K562 (cell line): ENCODE measurements around the gene MKLN1. TPM values are rescaled to one million over a fixed set of nuclear protein-coding genes. Genes with fewer than 3 reads are reported as not detected.

Experiments
- ATAC-seq: fragments of 200-7000 bp; cut with Tn5 transposase; 3 replicates; pipeline ENCODE4 v1.9.1; 2020; ENCODE audit warnings: moderate library complexity
- BruUV-seq: library from RNA; stranded (reverse); fragments of 400-500 nt; replicated peaks from 2 replicates; lab custom pipeline; 2021; lab: Mats Ljungman, UMichigan
- CTCF ChIA-PET: fragments of 300-600 bp; formaldehyde crosslinking; extraction: SDS; loops from one replicate; lab custom pipeline; 2021; ENCODE audit warnings: low intra/inter-chr PET ratio; lab: Yijun Ruan, JAX
- POLR2A ChIA-PET: fragments of 300-600, 350-650 bp; sonication (Branson Sonifier 250); formaldehyde crosslinking; extraction: SDS; loops from one replicate; lab custom pipeline; 2021; ENCODE audit warnings: antibody characterized with exemption, inconsistent platforms; lab: Yijun Ruan, JAX
- DNase-seq, 4 experiments: peaks; one replicate each; pipeline versions ENCODE4 v3.0.0 to v3.0.0-alpha.2; 2011 to 2018; ENCODE audit warnings: low spot score in 3 of 4, mixed read lengths in 3 of 4; ENCODE audit errors: extremely low read depth in 1 of 4
- FAIRE-seq: peaks from 2 replicates; lab custom pipeline; 2011; peaks lifted over from hg19 to GRCh38; lab: Jason Lieb, UNC
- H2AFZ ChIP-seq: 2 replicates; pipeline ENCODE4 v1.6.0; 2011; ENCODE audit warnings: low read depth, low read length, control low read depth, inconsistent platforms
- H3K27ac ChIP-seq: fragments of 200-600 bp; 3 replicates; pipeline ENCODE4 v1.8.0; 2011; ENCODE audit warnings: low read depth, mild to moderate bottlenecking, control low read depth, inconsistent platforms, low read length, moderate library complexity, mixed read lengths; ENCODE audit errors: extremely low read depth
- H3K27me3 ChIP-seq, 2 experiments: fragments of 300-600 bp in 1 of 2; 2 replicates in 1 of 2; 3 replicates in 1 of 2; pipeline versions ENCODE4 v1.6.0 to v1.8.0; 2011; ENCODE audit warnings: inconsistent platforms in 2 of 2, low read length in 2 of 2, mild to moderate bottlenecking in 1 of 2, mixed read lengths in 1 of 2, moderate library complexity in 1 of 2; ENCODE audit not compliant: control insufficient read depth in 2 of 2, insufficient read depth in 2 of 2
- H3K36me3 ChIP-seq: fragments of 300-600 bp; 3 replicates; pipeline ENCODE4 v1.8.0; 2011; ENCODE audit warnings: mild to moderate bottlenecking, low read length, inconsistent platforms; ENCODE audit not compliant: control insufficient read depth, insufficient read depth
- H3K4me1 ChIP-seq, 2 experiments: fragments of 200-600 bp in 1 of 2; replicated peaks in 1 of 2; 2 replicates in 1 of 2; 3 replicates in 1 of 2; pipeline versions ENCODE4 v1.5.1 to v1.8.0; 2011; ENCODE audit warnings: inconsistent platforms in 2 of 2, low read length in 2 of 2, mild to moderate bottlenecking in 1 of 2, mixed read lengths in 1 of 2, moderate library complexity in 1 of 2; ENCODE audit not compliant: control insufficient read depth in 2 of 2, insufficient read depth in 2 of 2
- H3K4me2 ChIP-seq: 2 replicates; pipeline ENCODE4 v1.6.1; 2011; ENCODE audit warnings: low read length, control low read depth, inconsistent platforms, mixed read lengths; ENCODE audit not compliant: insufficient read depth
- H3K4me3 ChIP-seq: fragments of 200-600 bp; sonication (generic), shearing (Covaris generic); 2 replicates; pipeline ENCODE4 v1.5.1; 2016; ENCODE audit warnings: control low read depth, inconsistent platforms
- H3K79me2 ChIP-seq: fragments of 200-600 bp; 3 replicates; pipeline ENCODE4 v1.8.0; 2011; ENCODE audit warnings: low read length, inconsistent platforms; ENCODE audit not compliant: control insufficient read depth, insufficient read depth
- H3K9ac ChIP-seq, 2 experiments: 2 replicates each; pipeline versions ENCODE4 v1.6.0 to v1.6.1; 2011; ENCODE audit warnings: low read depth in 2 of 2, low read length in 2 of 2, control low read depth in 1 of 2, inconsistent platforms in 1 of 2, mild to moderate bottlenecking in 1 of 2, mixed read lengths in 1 of 2; ENCODE audit not compliant: insufficient read depth in 1 of 2
- H3K9me1 ChIP-seq: one replicate; pipeline ENCODE4 v1.6.0; 2011; ENCODE audit warnings: inconsistent platforms, mild to moderate bottlenecking, low read length, moderate library complexity; ENCODE audit not compliant: control insufficient read depth, insufficient read depth
- H3K9me3 ChIP-seq: replicated peaks from 2 replicates; pipeline ENCODE4 v1.5.1; 2011; ENCODE audit warnings: low read depth, low read length, inconsistent platforms; ENCODE audit not compliant: control insufficient read depth, insufficient read depth
- H4K20me1 ChIP-seq: replicated peaks from 2 replicates; pipeline ENCODE4 v1.6.1; 2011; ENCODE audit warnings: low read length, inconsistent platforms, mixed read lengths; ENCODE audit not compliant: control insufficient read depth, insufficient read depth
- CHD4 ChIP-seq: fragments of 200-600 bp; sonication (generic); IDR thresholded peaks from 3 replicates; pipeline ENCODE4 v1.6.1; 2012; ENCODE audit warnings: low read depth, mild to moderate bottlenecking, mixed read lengths, low read length, inconsistent platforms; ENCODE audit not compliant: insufficient read depth, insufficient replicate concordance, poor library complexity, severe bottlenecking
- COPS2 ChIP-seq: fragments of 450-650 bp; conservative IDR thresholded peaks from 2 replicates; pipeline ENCODE4 v1.6.1; 2016; ENCODE audit warnings: mild to moderate bottlenecking, moderate library complexity
- KAT2B ChIP-seq: IDR thresholded peaks from one replicate; pipeline ENCODE4 v1.6.1; 2012; ENCODE audit warnings: low read depth, mild to moderate bottlenecking, control low read depth, inconsistent platforms, low read length, moderate library complexity
- SMAD3 ChIP-seq: fragments of 450-650 bp; formaldehyde crosslinking; conservative IDR thresholded peaks from 2 replicates; pipeline ENCODE4 v1.4.0; 2020; ENCODE audit warnings: mild to moderate bottlenecking
- TEAD4 ChIP-seq, 2 experiments: sonication (generic) in 1 of 2; formaldehyde crosslinking in 1 of 2; IDR thresholded peaks; 2 replicates each; pipeline versions ENCODE4 v1.6.1 to v1.8.0; 2012 to 2022; ENCODE audit warnings: borderline replicate concordance in 1 of 2, inconsistent platforms in 1 of 2, low read length in 1 of 2, mild to moderate bottlenecking in 1 of 2, missing genetic modification reagents in 1 of 2
- ZNF12 ChIP-seq: sonication (generic); formaldehyde crosslinking; IDR thresholded peaks from 2 replicates; pipeline ENCODE4 v1.4.0; 2020; ENCODE audit warnings: mild to moderate bottlenecking, missing genetic modification reagents
- WGBS: fragments of 100-300 bp; shearing (Covaris generic); methylation state at CpG from one replicate; pipeline ENCODE4 v1.1.6; 2016; ENCODE audit warnings: low coverage, mixed read lengths; ENCODE audit not compliant: insufficient coverage; ENCODE audit errors: missing lambda C conversion rate; 5-methylcytosine and 5-hydroxymethylcytosine counted together
- in situ Hi-C: fragments of 300-500 bp; cut with MboI; formaldehyde crosslinking; loops from 4 replicates; pipeline ENCODE4 v1.15.0; 2018; ENCODE audit warnings: inconsistent platforms, mixed read lengths
- intact Hi-C: fragments of 100-400 bp; cut with micrococcal nuclease; formaldehyde crosslinking; loops from 2 replicates; pipeline ENCODE4 v1.14.2; 2022
- polyA plus RNA-seq, 8 experiments: library from polyadenylated mRNA; depleted of rRNA in 4 of 8; stranded (reverse) in 5 of 8; unstranded in 3 of 8; fragments of >200 nt; fragmentation: Nextera tagmentation in 2 of 8; fragmentation: Illumina TruSeq in 1 of 8; extraction: Ambion mirVana in 2 of 8; extraction: Trizol in 1 of 8; gene quantifications; 2 replicates each; pipeline versions ENCODE4 v1.2.1 to v1.2.3, GENCODE V29; 2011 to 2014; ENCODE audit warnings: inconsistent platforms in 1 of 8, missing spikeins in 1 of 8
- total RNA-seq, 7 experiments: library from RNA; depleted of rRNA in 6 of 7; stranded (reverse); fragments of >200 nt in 6 of 7; fragmentation: Illumina TruSeq in 2 of 7; extraction: Trizol in 2 of 7; gene quantifications; 2 replicates each; pipeline versions ENCODE4 v1.2.1 to v1.2.3, GENCODE V29; 2011 to 2021; ENCODE audit warnings: low replicate concordance in 1 of 7

The MKLN1 gene
- total and polyA plus RNA-seq, 9 of the 15 experiments (the other 6 are each of a cell fraction or from before 2014, with no cell fraction given), result 18.6 to 80.4 (median 56.0) TPM

DNA sequence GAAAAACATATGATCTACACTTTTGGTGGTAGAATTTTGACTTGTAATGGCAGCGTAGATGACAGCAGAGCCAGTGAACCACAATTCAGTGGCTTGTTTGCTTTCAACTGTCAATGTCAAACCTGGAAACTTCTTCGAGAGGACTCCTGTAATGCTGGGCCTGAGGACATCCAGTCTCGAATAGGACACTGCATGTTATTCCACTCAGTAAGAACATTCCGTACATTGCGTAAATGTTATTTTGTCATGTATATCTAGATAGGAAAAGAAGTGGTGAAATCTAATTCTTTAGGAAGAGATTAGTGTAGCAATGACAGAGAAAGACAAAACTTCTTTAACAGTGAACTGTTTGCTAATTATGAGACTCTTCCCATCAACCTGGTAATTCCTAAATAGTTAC is 115.8 kb downstream of the MKLN1 start:
- WGBS, result 97% methylated on average over 5 of the region's 5 CpGs
- in situ Hi-C loops (no loop called here), intact Hi-C loops (no loop called here)
- no TSS peak for BruUV-seq
- no peak for DNase-seq
- FAIRE-seq, result no peak
- Histone ChIP-seq H3K36me3 (peaks cover 64% of the 10 kb centered on the region), H2AFZ (no peak overlapping the region), H3K4me1 (no peaks in the 10 kb centered on the region), H3K9me1 (no peaks in the 10 kb centered on the region), H3K4me3 (no peak overlapping the region), H3K27ac (no peak overlapping the region), H3K9ac (no peak overlapping the region), H3K79me2 (no peaks in the 10 kb centered on the region), H3K9me3 (no peaks in the 10 kb centered on the region), H3K27me3 (no peaks in the 10 kb centered on the region), H4K20me1 (no peaks in the 10 kb centered on the region), H3K4me2 (no peak overlapping the region)
- ATAC-seq, result no peak
- POLR2A ChIA-PET, result interaction anchor here (0.6 to 1.3 kb wide), 3 partner anchors 9 to 304 kb away, joined by 3 read pairs; no protein-coding TSS in a partner anchor
- TF ChIP-seq SMAD3, result no peak
- no peak for TF ChIP-seq CHD4
- no peak for TF ChIP-seq KAT2B
- no peak for TF ChIP-seq ZNF12 (CRISPR knock-in tag)
- TF ChIP-seq TEAD4 (IDR thresholded peaks at IDR 0.05; ENCODE audit: low read length), result no peak
- no peak for TF ChIP-seq TEAD4 (CRISPR knock-in tag; IDR thresholded peaks at IDR 0.05; ENCODE audit: borderline replicate concordance)
- no peak for TF ChIP-seq COPS2
- CTCF ChIA-PET, result no interaction called here
